SJSA1 (cell line): ENCODE results near the gene RIMBP3B. TPM values are rescaled to one million over a fixed set of nuclear protein-coding genes. Genes with fewer than 3 reads are reported as not detected.
"Not testable (repeated sequence)": the region's sequence is repeated elsewhere in the genome, so short reads cannot be mapped to it uniquely, and the experiment has no call there.

Experiments used
- DNase-seq, 2 experiments: peaks; one replicate each; pipeline ENCODE4 v3.0.0-alpha.2; 2015 to 2020; ENCODE audit warnings: low spot score in 2 of 2, low read depth in 1 of 2
- H3K27ac ChIP-seq: fragments of 250-450 bp; sonication (Bioruptor Pico); 2 replicates; pipeline ENCODE4 v1.5.1; 2020; ENCODE audit warnings: mild to moderate bottlenecking, moderate library complexity
- H3K27me3 ChIP-seq: fragments of 250-450 bp; sonication (Bioruptor Pico); replicated peaks from 2 replicates; pipeline ENCODE4 v1.5.1; 2020; ENCODE audit warnings: mild to moderate bottlenecking, moderate library complexity
- H3K36me3 ChIP-seq: fragments of 250-450 bp; sonication (Bioruptor Pico); 2 replicates; pipeline ENCODE4 v1.5.1; 2020; ENCODE audit warnings: mild to moderate bottlenecking
- H3K4me1 ChIP-seq: fragments of 250-450 bp; sonication (Bioruptor Pico); replicated peaks from 2 replicates; pipeline ENCODE4 v1.6.1; 2021; ENCODE audit warnings: mild to moderate bottlenecking
- H3K4me3 ChIP-seq: fragments of 250-450 bp; sonication (Bioruptor Pico); 2 replicates; pipeline ENCODE4 v1.5.1; 2020; ENCODE audit warnings: mild to moderate bottlenecking
- H3K9me3 ChIP-seq: fragments of 250-450 bp; sonication (Bioruptor Pico); replicated peaks from 2 replicates; pipeline ENCODE4 v1.5.1; 2020; ENCODE audit warnings: mild to moderate bottlenecking
- total RNA-seq: library from RNA; depleted of rRNA; stranded (reverse); fragments of >200 nt; shearing (Covaris generic); gene quantifications from 2 replicates; pipeline ENCODE4 v1.2.3, GENCODE V29; 2014; rRNA removed

Gene RIMBP3B, protein sequence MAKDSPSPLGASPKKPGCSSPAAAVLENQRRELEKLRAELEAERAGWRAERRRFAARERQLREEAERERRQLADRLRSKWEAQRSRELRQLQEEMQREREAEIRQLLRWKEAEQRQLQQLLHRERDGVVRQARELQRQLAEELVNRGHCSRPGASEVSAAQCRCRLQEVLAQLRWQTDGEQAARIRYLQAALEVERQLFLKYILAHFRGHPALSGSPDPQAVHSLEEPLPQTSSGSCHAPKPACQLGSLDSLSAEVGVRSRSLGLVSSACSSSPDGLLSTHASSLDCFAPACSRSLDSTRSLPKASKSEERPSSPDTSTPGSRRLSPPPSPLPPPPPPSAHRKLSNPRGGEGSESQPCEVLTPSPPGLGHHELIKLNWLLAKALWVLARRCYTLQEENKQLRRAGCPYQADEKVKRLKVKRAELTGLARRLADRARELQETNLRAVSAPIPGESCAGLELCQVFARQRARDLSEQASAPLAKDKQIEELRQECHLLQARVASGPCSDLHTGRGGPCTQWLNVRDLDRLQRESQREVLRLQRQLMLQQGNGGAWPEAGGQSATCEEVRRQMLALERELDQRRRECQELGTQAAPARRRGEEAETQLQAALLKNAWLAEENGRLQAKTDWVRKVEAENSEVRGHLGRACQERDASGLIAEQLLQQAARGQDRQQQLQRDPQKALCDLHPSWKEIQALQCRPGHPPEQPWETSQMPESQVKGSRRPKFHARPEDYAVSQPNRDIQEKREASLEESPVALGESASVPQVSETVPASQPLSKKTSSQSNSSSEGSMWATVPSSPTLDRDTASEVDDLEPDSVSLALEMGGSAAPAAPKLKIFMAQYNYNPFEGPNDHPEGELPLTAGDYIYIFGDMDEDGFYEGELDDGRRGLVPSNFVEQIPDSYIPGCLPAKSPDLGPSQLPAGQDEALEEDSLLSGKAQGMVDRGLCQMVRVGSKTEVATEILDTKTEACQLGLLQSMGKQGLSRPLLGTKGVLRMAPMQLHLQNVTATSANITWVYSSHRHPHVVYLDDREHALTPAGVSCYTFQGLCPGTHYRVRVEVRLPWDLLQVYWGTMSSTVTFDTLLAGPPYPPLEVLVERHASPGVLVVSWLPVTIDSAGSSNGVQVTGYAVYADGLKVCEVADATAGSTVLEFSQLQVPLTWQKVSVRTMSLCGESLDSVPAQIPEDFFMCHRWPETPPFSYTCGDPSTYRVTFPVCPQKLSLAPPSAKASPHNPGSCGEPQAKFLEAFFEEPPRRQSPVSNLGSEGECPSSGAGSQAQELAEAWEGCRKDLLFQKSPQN (N-terminal part only)
- total RNA-seq: 0.89 and 1.5 TPM in 2 replicates

DNA sequence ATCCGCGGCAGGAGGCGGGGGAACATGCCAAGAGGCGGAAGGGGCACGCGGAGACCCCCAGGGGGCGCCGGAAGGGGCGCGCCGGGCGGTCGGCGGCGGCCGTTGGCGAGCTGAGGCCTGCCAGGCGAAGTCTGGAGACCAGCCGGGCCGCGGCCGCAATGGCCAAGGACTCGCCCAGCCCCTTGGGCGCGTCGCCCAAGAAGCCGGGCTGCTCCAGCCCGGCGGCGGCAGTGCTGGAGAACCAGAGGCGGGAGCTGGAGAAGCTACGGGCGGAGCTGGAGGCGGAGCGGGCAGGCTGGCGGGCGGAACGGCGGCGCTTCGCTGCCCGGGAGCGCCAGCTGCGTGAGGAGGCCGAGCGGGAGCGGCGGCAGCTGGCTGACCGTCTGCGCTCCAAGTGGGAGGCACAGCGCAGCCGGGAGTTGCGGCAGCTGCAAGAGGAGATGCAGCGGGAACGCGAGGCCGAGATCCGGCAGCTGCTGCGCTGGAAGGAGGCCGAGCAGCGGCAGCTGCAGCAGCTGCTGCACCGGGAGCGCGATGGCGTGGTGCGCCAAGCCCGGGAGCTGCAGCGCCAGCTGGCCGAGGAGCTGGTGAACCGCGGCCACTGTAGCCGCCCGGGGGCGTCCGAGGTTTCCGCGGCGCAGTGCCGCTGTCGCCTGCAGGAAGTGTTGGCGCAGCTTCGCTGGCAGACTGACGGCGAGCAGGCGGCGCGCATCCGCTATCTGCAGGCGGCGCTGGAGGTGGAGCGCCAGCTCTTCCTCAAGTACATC, at the start of gene RIMBP3B:
Gene RIMBP3B (plus strand): TSS at position 51 of the 767 bp plus-strand sequence. CDS start 108 bp downstream, at position 159.
- not testable (repeated sequence) for H3K4me1 ChIP-seq, DNase-seq, H3K36me3 ChIP-seq, H3K9me3 ChIP-seq, H3K4me3 ChIP-seq, H3K27me3 ChIP-seq, H3K27ac ChIP-seq

DNA sequence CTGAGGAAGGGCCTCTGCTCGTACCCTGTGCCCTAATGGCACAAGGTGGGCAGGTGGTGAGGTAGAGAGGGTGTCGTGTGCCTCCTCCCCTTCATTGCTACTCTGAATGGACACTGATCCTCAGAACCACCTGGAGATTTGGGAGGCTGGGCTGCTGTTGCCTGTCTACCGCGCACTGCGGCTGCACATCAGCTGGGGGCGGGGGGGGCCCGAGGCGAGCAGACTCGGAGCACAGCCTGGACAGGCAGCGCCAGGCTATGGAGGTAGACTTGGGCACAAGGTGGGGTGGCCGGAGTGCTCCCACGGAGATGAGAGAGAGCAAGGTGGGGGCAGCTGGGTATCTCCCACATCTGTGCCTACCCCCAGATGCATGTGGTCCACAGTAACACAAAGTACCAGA, 26.0 kb upstream of the RIMBP3B start:
- DNase-seq, H3K27me3 ChIP-seq, H3K36me3 ChIP-seq, H3K9me3 ChIP-seq, H3K27ac ChIP-seq, H3K4me1 ChIP-seq, H3K4me3 ChIP-seq: not testable (repeated sequence)

DNA sequence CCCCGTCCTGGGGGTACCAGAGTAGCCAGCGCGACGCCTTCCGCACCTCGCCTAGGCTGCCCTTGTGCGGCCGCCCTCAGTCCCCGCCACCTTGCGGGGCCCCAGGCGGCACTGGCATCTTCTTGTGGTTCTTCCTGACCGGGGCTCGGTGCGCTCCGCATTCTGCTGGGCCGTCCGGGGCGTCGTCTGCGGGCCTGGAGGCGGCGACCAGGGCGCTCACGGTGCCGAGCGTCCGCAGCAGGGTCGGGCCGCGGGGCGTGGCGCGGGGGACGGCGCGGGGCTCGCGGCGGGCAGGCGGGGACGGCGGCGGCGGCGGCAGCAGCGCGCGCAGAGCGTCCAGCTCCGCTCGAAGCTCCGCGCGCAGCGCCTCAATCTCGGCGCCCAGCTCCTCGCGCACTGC, 23.0 kb upstream of the RIMBP3B start:
- H3K27ac ChIP-seq, H3K27me3 ChIP-seq, DNase-seq, H3K9me3 ChIP-seq, H3K4me1 ChIP-seq, H3K36me3 ChIP-seq, H3K4me3 ChIP-seq: not testable (repeated sequence)

DNA sequence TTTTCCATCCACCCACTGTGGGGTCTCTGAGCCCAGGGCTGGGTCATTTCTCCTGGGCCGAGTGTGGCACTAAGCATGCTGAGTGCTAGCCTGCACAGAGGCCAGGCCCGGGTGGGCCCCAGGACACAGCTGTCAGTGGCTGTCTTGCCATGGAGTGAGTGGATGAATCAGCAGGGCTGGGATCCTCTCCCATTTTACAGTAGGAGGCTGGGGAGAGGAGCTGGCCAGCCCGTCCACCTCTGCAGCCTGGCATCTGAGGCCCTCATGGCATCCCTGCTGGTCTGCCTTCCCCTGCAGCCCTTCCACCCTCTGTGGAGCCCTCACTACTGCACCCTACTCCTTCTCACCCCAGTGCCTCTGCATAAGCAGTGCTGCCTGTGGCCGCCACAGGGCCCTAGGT, 21.1 kb upstream of the RIMBP3B start:
- H3K36me3 ChIP-seq: not testable (repeated sequence)

DNA sequence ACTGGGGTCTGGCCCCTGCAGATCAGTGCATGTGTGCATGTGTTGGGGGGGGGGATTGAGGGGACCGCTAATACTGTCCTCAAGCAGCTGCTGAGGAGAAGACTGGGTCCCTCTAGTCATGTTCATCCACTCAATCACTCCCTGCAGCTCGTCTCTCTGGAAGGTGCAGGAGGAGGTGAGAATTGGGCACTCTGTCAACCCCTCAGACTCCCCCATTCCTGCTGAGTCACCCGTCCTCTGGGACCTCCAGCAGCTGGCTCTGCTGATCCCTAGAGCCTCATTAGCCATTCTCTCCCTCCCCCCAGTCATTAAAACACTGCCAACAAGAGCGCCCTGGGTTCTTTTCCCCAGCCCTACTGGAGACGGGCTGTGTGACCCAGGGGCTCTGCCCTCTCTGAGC, 20.5 kb upstream of the RIMBP3B start:
- not testable (repeated sequence) for H3K36me3 ChIP-seq, H3K4me1 ChIP-seq, H3K4me3 ChIP-seq, H3K27me3 ChIP-seq, H3K27ac ChIP-seq, DNase-seq, H3K9me3 ChIP-seq

More for the DNA sequence above, 21.1 kb upstream of the RIMBP3B start:
- DNase-seq, H3K27me3 ChIP-seq, H3K4me3 ChIP-seq, H3K4me1 ChIP-seq, H3K9me3 ChIP-seq, H3K27ac ChIP-seq: not testable (repeated sequence)

DNA sequence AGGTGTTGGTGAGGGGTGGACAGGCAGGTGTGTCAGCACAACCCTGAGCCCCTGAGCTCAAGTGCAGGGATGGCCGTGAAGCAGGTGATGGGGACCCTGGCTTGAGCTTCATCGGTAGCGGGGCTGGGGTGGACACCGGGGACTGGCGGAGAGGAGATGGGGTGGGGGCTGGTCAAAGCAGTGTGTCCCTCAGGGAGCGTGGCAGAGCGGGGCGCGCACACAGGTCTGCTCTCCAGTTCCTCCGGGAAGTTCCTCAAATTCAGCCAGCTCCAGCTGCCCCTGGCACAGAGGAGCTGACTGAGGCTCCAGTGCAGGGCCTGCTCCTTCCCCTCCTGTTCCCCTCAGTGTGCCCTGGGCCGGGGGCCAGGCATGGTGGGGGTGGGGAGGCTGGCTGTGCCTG, 19.7 kb upstream of the RIMBP3B start:
- H3K9me3 ChIP-seq, H3K27me3 ChIP-seq, H3K4me1 ChIP-seq, DNase-seq, H3K27ac ChIP-seq, H3K4me3 ChIP-seq, H3K36me3 ChIP-seq: not testable (repeated sequence)

DNA sequence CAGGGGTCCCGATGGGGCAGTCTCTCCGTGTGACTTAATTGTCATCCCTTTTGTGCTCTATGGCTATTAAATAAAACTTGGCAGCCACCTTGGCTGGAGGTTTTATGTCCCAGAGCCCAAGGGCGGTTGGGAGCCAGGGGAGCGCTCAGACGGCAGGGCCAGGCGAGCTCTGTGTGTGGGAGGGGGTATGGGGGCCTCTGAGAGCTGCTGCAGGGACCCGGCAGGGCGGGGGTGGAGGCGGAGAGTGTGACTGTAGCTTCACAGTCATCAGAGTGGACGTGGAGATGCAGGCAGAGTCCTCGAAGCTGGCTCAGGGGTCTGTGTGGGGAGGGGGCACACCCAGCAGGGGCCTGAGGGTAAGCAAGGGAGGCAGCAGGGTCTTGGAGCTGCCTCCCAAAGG, 19.2 kb upstream of the RIMBP3B start:
- H3K9me3 ChIP-seq: not testable (repeated sequence)

DNA sequence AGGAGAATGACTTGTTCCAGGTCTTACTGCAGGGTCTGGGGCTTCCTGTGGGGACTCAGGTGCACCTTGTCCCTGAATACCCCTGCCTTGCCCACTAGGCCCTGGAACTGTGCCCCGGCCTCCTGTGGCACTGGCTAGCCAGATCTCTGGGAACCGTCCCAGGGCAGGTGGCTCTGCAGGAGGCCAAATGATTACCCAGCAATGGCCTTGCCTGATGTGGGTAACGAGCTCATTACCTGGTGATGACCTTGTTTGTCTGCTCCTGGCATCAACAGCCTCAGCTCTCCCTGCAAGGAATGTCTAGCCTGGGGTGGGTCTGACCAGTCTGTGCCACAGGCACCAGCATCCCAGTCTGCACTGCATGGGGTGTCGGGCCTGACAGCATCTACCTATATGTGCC, 18.2 kb upstream of the RIMBP3B start:
- not testable (repeated sequence) for H3K4me3 ChIP-seq, DNase-seq, H3K9me3 ChIP-seq, H3K36me3 ChIP-seq, H3K27me3 ChIP-seq, H3K4me1 ChIP-seq, H3K27ac ChIP-seq

More for the DNA sequence above, 19.2 kb upstream of the RIMBP3B start:
- not testable (repeated sequence) for H3K4me1 ChIP-seq, DNase-seq, H3K4me3 ChIP-seq, H3K27ac ChIP-seq, H3K36me3 ChIP-seq, H3K27me3 ChIP-seq

DNA sequence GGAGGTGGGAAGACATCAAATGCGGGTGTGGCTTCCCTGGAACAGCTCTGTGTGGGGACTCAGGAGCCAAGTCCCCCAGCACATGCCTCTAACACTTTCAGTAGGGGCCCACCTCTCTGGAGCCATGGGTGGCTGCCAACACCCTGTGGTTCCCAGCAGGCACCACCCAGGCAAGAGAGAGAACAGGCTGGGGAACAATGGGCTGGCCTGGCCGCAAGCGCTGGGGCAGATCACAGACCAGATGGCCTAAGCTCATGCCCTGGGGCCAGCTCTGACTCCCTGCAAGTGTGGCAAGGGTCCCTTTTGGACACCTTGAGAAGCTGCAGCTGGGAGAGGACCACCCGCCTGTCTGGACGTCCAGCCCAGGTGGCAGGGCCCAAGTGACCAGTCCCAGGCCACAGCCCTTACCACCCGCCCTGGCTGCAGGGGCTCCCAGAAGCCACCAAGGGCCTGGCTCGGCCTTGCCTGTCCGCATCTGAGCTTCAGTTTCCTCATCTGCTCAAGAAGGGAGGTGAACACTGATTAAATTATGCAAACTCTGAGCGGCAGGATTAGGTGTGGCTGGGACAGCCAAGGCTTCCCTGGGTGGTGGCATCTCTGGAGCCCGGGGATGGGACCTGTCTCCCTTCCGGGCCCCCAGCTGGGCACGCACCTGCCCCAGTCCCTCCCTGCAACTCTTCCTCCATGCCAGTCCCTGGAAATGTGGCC, 14.8 kb upstream of the RIMBP3B start:
- not testable (repeated sequence) for H3K9me3 ChIP-seq, H3K36me3 ChIP-seq, H3K27me3 ChIP-seq, DNase-seq, H3K4me1 ChIP-seq, H3K27ac ChIP-seq, H3K4me3 ChIP-seq

DNA sequence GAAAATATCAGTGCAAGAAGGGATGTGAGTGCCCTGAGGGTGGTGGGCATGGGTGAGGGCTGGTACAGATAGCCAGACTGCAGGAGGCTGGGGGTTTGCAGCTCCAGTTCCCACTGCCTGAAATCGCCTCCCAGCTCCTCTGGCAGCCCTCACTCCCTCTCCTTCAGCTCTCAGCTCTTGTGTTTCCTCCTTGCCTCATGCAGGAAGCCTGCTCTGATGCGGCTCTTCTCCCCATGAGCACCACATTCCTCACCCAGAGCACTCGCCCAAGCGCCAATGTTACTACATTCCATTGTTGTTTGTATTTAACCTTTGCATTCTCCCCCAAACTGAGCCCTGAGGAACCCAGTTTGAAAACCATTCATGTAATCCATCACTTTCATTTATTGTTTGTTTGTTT, 7.7 kb upstream of the RIMBP3B start:
- H3K27ac ChIP-seq, H3K4me3 ChIP-seq, H3K4me1 ChIP-seq, DNase-seq, H3K27me3 ChIP-seq, H3K9me3 ChIP-seq, H3K36me3 ChIP-seq: not testable (repeated sequence)

DNA sequence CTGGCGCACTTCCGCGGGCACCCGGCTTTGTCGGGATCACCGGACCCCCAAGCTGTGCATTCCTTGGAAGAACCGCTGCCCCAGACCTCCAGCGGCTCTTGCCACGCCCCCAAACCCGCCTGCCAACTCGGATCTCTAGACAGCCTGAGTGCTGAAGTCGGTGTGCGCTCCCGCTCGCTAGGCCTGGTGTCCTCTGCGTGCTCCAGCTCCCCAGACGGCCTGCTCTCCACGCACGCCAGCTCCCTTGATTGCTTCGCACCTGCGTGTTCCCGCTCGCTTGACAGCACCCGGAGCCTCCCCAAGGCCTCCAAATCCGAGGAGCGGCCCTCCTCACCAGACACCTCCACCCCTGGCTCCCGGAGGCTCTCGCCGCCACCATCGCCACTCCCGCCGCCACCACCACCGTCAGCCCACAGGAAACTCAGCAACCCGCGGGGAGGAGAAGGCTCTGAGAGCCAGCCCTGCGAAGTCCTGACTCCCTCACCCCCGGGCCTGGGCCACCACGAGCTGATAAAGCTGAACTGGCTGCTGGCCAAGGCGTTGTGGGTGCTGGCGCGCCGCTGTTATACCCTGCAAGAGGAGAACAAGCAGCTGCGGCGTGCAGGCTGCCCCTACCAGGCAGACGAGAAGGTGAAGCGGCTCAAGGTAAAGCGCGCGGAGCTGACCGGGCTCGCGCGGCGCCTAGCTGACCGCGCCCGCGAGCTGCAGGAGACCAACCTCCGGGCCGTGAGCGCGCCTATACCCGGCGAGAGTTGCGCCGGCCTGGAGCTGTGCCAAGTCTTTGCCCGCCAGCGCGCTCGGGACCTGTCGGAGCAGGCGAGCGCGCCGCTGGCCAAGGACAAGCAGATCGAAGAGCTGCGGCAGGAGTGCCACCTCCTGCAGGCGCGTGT, 1.2 kb downstream of the RIMBP3B start:
- H3K4me1 ChIP-seq, H3K27me3 ChIP-seq, DNase-seq, H3K27ac ChIP-seq, H3K4me3 ChIP-seq, H3K36me3 ChIP-seq, H3K9me3 ChIP-seq: not testable (repeated sequence)

DNA sequence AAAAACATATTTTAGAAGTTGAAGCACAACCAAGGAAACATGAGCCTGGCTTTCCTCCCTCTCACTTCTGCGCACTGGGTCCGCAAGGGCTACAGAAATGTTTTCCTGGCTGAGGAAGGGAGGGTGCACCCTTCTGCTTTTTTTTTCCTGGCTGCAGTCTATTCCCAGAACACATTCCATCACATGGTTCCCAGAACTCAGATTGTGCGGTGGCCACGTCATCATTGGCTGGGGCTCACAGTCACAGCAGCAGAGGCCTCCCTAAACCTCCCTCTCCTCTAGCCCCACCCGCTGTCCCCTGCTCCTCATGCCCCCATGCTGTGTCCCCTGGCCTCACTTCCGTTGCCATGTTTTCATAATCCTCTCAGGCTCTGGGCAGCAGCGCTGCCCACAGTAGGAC, 5.9 kb downstream of the RIMBP3B start:
- not testable (repeated sequence) for H3K27me3 ChIP-seq, H3K4me3 ChIP-seq, H3K9me3 ChIP-seq, DNase-seq, H3K4me1 ChIP-seq, H3K27ac ChIP-seq, H3K36me3 ChIP-seq
